ENCODE data around the gene MT1G. TPM values are rescaled to one million over a fixed set of nuclear protein-coding genes. Genes with fewer than 3 reads are reported as not detected.

The MT1G gene
- 0.59 and 3.3 TPM in 2 replicates for total RNA-seq

DNA sequence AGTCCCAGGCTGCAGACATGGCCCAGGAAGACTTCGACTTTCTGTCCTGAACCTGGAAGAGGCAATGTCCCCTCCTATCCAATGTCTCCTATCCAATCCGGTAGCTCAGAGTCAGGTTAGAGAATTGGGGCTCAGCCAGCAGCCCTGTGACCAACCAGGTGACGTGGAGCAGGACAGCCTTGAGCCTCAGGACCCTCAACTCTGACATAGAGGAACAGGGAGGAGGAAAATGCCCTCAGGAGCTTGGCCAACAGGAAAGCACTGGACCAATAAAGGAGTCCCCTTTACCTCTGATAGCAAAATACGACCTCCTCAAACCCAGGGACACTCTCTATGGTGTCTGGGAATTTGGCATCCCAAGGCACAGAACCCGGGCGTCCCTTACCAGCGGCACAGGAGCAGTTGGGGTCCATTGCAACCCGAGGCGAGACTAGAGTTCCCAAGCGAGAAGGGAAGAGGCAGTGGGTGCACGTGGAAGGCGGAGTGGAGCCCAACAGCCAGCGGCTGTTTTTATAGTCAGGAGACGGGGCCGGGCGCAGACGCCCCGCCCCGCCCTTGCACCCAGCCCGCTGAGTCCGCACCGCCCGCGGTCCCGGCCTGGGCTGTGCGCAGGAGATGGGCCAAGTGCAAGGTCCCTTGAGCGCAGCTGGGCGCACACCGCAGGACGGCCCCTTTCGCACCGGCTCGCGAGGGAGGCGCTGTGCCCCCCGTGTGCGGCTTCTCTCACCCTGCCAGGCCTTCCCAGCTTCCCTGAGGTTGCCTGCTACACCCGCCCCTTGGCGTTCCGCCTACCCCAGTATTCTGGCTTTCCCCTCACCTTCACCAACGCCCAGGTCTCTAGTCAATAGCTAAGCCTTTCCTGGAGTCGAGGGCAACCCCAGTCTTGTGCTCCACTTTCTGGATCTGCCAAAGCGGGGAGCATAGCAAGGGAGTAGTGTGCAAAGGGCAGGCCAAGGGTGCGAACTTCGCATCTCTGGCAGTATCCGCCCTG lies at the start of gene MT1G:
TSS of gene MT1G (minus strand) at position 485 of the 991 bp plus-strand sequence. CDS start at position 413, 72 bp downstream.

DNA sequence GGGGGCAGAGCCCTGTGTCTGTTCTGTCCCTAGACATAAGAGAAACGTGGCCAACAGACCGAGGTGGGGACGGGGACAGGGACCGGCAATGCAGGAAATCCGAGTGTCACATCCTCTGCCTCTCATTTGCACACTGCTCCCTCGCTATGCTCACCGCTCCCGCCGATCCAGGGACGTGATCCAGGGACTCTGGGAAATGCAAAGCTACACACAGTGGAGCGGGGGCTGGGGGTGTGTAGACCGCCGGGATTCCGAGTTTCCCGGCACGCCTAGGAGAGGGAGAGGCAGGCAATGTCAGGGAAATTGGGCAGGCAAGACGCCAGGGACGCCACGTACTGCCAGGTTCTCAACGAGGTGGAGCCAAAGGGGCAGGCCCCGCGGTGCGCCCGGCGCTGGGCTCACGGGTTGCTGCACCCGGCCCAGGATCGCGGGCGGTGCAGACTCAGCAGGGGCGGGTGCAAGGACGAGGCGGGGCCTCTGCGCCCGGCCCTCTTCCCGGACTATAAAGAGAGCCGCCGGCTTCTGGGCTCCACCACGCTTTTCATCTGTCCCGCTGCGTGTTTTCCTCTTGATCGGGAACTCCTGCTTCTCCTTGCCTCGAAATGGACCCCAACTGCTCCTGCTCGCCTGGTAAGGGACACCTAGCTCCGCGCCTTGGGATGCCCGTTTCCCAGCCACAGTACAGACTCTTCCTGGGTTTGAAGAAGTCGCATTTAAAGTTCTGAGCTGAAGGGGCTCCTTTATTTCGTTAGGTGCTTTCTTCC lies 14.3 kb upstream of the MT1G start, which contains the start of gene MT1X:
TSS of gene MT1X (plus strand) at position 532 of the 764 bp plus-strand sequence. CDS start at position 603, 71 bp downstream.

DNA sequence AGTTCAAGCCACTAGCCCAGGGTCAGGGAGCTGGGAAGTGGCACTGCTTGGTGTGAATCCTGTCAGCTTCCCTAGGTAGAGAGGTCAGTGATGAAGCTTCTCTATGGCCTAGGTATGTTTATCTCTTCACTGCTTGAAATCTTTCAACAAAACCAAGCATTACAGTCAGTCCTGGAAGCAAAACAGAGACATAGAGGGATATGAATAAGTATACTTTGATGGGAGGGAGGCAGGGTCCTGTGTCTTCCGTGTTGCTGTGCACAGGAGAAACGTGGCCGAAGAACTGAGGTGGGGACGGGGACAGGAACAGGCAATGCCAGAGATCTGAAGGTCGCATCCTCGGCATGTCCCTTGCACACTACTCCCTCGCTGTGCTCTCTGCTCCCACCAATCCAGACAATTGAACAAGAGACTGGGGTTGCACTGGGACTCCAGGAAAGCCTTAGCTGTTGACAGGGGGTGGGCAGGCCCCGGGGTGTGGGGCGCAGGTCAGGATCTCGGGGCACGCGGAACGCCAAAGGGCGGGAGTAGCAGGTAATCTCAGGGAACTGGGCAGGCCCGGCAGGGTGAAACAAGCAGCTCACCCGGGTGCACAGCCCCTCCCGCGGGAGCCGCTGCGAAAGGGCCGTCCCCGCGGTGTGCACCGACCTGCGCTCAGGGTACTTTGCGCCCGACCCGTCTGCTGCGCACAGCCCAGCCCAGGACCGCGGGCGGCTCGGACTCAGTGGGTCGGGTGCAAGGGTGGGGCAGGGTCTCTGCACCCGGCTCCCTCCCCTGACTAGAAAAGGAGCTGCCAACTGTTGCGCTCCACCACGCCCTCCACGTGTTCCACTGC lies 1.4 kb upstream of the MT1G start, which contains the start of gene MT1H:
TSS of gene MT1H (plus strand) at position 810 of the 835 bp plus-strand sequence. CDS start 71 bp downstream, outside the sequence.

DNA sequence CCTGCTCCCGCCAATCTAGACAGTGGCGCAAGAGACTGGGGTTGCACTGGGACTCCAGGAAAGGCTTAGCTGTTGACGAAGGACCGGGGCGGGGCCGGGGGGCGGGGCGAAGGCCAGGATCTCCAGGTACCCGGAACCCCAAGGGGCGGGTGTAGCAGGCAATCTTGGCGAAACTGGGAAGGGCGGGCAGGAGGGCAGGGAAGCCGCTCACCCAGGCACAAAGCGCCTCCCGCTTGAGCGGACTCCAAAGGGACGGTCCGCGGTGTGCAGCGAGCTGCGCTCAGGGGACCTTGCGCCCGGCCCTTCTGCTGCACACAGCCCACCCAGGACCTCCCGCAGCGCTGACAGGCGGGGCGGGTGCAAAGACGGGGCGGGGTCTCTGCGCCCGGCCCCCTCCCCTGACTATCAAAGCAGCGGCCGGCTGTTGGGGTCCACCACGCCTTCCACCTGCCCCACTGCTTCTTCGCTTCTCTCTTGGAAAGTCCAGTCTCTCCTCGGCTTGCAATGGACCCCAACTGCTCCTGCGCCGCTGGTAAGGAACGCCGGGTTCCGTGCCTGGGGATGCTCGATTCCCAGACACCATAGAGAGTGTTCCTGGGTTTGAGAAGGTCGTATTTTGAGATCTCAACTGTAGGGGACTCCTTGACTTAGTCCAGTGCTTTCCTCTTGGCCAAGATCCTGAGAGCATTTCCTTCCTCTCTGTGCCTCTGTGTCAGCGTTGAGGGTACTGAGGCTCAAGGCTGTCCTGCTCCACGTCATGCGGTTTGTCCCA lies 10.1 kb downstream of the MT1G start, which contains the start of gene MT1F:
TSS of gene MT1F (plus strand) at position 405 of the 772 bp plus-strand sequence. CDS start at position 505, 100 bp downstream.

DNA sequence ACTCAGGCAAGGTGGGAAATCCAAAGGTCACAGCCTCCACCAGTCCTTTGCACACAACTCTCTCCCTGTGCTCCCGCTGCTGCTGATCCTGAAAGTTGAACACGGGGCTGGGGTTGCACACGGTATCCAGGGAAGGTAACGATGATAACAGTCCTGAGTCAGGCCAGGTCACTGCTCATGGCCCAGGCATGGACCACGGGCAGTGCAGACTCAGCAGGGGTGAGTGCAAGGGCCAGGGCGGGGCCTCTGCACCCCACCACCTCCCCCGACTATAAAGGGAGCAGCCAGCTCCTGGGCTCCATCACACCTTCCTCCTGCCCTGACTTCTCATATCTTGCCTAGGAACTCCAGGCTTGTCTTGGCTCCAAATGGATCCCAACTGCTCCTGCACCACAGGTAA lies 16.3 kb downstream of the MT1G start, which contains the start of gene MT1B:
TSS of gene MT1B (plus strand) at position 301 of the 400 bp plus-strand sequence. CDS start at position 369, 68 bp downstream.

DNA sequence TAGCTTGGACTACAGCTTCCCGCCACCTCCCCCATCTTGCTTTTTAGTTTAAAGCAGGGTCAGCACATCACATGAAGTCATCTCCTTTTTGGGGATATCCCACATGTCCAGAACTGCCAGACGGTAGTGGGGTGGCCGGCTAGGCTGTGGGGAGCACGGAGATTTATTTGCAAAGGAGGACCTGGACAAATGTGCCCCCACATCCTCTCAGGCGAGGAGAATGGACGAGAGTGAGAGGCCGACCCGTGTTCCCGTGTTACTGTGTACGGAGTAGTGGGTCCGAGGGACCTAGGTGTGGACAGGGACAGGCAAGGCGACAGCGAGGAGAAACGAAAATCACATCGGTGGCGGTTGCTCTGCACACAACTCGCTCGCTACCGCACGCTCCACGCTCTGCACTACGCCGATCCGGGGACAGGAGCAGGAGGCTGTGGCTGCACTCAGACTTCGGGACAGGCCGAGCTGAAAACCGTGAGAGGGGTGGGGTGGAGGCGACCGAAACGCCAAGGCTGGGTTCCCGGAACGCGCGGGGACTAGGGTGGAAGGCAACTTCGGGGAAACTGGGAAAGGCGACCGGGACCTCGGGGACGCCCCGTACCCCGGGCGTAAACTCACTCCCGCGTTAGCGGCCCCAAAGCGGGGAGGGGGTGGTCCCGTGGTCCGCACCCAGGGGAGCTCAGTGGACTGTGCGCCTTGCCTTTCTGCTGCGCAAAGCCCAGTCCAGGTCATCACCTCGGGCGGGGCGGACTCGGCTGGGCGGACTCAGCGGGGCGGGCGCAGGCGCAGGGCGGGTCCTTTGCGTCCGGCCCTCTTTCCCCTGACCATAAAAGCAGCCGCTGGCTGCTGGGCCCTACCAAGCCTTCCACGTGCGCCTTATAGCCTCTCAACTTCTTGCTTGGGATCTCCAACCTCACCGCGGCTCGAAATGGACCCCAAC lies 29.8 kb downstream of the MT1G start, which contains the start of gene MT1A:
TSS of gene MT1A (plus strand) at position 853 of the 937 bp plus-strand sequence. CDS start at position 926, 73 bp downstream.

DNA sequence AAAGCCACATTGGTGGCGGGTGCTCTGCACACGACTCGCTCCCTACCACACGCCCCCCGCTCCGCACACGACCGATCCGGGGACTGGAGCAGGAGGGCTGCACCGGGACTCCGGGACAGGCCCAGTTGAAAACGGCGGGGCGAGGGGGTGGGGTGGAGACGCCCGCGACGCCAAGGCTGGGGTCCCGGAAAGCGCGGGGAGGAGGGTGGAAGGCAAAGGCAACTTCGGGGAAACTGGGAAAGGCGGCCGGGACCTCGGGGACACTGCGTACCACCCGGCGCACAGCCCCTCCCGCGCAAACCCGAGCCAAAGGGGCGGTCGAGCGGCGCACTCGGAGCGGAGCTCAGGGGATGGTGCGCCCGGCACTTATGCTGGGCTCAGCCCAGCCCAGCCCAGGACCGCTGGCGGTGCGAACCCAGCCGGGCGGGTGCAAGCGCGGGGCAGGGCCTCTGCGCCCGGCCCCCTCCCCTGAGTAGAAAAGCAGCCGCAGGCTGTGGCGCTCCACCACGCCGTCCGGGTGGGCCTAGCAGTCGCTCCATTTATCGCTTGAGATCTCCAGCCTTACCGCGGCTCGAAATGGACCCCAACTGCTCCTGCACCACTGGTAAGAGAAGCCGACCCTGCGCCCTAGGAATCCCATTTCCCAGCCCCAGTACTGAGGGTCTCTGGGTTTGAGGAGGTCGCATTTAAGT lies 35.6 kb downstream of the MT1G start, which contains the start of gene MT1M:
TSS of gene MT1M (plus strand) at position 504 of the 692 bp plus-strand sequence. CDS start at position 577, 73 bp downstream.

DNA sequence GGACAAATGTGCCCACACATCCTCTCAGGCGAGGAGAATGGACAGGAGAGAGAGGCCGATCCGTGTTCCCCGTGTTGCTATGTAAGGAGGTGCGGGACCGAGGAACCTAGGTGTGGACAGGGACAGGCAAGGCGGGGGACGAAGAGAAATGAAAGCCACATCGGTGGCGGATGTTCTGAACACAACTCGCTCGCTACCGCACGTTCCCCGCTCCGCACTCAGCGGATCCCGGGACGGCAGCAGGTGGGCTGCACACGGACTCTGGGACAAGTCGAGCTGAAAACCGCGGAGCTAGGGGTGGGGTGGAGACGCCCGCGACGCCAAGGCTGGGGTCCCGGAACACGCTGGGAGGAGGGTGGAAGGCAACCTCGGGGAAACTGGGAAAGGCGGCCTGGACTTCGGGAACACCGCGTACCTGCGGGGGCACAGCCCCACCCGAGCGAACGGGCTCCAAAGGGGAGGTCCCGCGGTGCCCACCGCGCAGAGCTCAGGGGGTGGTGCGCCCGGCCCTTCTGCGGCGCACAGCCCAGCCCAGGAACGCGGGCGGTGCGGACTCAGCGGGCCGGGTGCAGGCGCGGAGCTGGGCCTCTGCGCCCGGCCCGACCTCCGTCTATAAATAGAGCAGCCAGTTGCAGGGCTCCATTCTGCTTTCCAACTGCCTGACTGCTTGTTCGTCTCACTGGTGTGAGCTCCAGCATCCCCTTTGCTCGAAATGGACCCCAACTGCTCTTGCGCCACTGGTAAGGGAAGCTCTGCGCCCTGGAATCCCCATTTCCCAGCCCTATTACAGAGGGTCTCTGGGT lies 42.5 kb downstream of the MT1G start, which contains the start of gene MT1E:
TSS of gene MT1E (plus strand) at position 642 of the 803 bp plus-strand sequence. CDS start at position 713, 71 bp downstream.

Other genes with a start within 250 kb of the MT1G start
- gene AMFR, start 242.5 kb downstream of the MT1G start, total RNA-seq: 164 and 200 TPM in 2 replicates
- gene NUDT21, start 216.7 kb downstream of the MT1G start, total RNA-seq: 55.1 and 80.3 TPM in 2 replicates
- gene OGFOD1, start 216.5 kb downstream of the MT1G start, total RNA-seq: 61.0 and 66.1 TPM in 2 replicates
- gene BBS2, start 148.0 kb downstream of the MT1G start, total RNA-seq: 34.6 and 58.4 TPM in 2 replicates
- not detected in 2 replicates for gene MT4, start 103.0 kb downstream of the MT1G start, total RNA-seq
- gene MT3, start 78.5 kb downstream of the MT1G start, total RNA-seq: not detected in 2 replicates
- 369 and 405 TPM in 2 replicates for gene MT2A, start 59.5 kb downstream of the MT1G start, total RNA-seq
- gene MT1E, start 42.3 kb downstream of the MT1G start, total RNA-seq: 226 and 355 TPM in 2 replicates
- 4.7 and 24.6 TPM in 2 replicates for gene MT1M, start 35.4 kb downstream of the MT1G start, total RNA-seq
- 11.1 and 17.6 TPM in 2 replicates for gene MT1A, start 29.4 kb downstream of the MT1G start, total RNA-seq
- not detected in 2 replicates for gene MT1B, start 16.2 kb downstream of the MT1G start, total RNA-seq
- 0.37 TPM in 1 of 2 replicates, not detected in the other for gene MT1F, start 10.1 kb downstream of the MT1G start, total RNA-seq
- gene MT1H, start 1.7 kb upstream of the MT1G start, total RNA-seq: not detected in 2 replicates
- 116 and 429 TPM in 2 replicates for gene MT1X, start 14.4 kb upstream of the MT1G start, total RNA-seq
- gene NUP93, start 62.1 kb upstream of the MT1G start, total RNA-seq: 65.4 and 91.1 TPM in 2 replicates
- not detected in 2 replicates for gene SLC12A3, start 197.1 kb upstream of the MT1G start, total RNA-seq

All from subcutaneous preadipocyte (primary cell).